H1 (cell line): ENCODE results near the gene PDE1A. TPM values are rescaled to one million over a fixed set of nuclear protein-coding genes. Genes with fewer than 3 reads are reported as not detected.

Source experiments
- CTCF ChIA-PET: fragments of 300-600 bp; sonication (Branson Sonifier 250); formaldehyde crosslinking; loops from one replicate; lab custom pipeline; 2021; ENCODE audit not compliant: partially characterized antibody; lab: Charles Lee
- POLR2A ChIA-PET: fragments of 300-600 bp; sonication (Branson Sonifier 250); formaldehyde crosslinking; loops from one replicate; lab custom pipeline; 2021; ENCODE audit warnings: inconsistent platforms; ENCODE audit not compliant: partially characterized antibody; lab: Charles Lee
- DNase-seq, 2 experiments: peaks; one replicate each; pipeline versions ENCODE4 v3.0.0 to v3.0.0-alpha.2; 2010 to 2022; ENCODE audit warnings: low spot score in 2 of 2, low read depth in 1 of 2, mixed read lengths in 1 of 2
- FAIRE-seq: peaks from 2 replicates; lab custom pipeline; 2011; peaks lifted over from hg19 to GRCh38; lab: Jason Lieb, UNC
- H2AFZ ChIP-seq: 2 replicates; pipeline ENCODE4 v1.8.1; 2012; ENCODE audit warnings: low read length, inconsistent platforms
- H2AK5ac ChIP-seq: 2 replicates; pipeline ENCODE4 v1.6.1; 2013; ENCODE audit warnings: low read depth, low read length
- H2BK120ac ChIP-seq: replicated peaks from 2 replicates; pipeline ENCODE3; 2013; ENCODE audit warnings: low read depth, low read length, inconsistent platforms
- H2BK12ac ChIP-seq: 2 replicates; pipeline ENCODE4 v1.6.1; 2013; ENCODE audit warnings: low read depth, low read length
- H2BK15ac ChIP-seq: 2 replicates; pipeline ENCODE4 v1.6.1; 2013; ENCODE audit warnings: low read length
- H2BK20ac ChIP-seq: 2 replicates; pipeline ENCODE4 v1.6.1; 2013; ENCODE audit warnings: low read length
- H2BK5ac ChIP-seq: 2 replicates; pipeline ENCODE4 v1.6.1; 2013; ENCODE audit warnings: low read depth, low read length
- H3K14ac ChIP-seq: 2 replicates; pipeline ENCODE4 v1.6.1; 2013; ENCODE audit warnings: inconsistent platforms; ENCODE audit not compliant: insufficient read length
- H3K18ac ChIP-seq: 2 replicates; pipeline ENCODE4 v1.6.1; 2013; ENCODE audit warnings: low read length; ENCODE audit errors: extremely low read depth
- H3K23ac ChIP-seq: 2 replicates; pipeline ENCODE4 v1.6.1; 2013; ENCODE audit warnings: inconsistent platforms; ENCODE audit not compliant: insufficient read length
- H3K23me2 ChIP-seq: 2 replicates; pipeline ENCODE4 v1.6.1; 2013; ENCODE audit warnings: low read depth, low read length
- H3K27ac ChIP-seq: 2 replicates; pipeline ENCODE4 v1.6.1; 2011; ENCODE audit warnings: low read depth, low read length, inconsistent platforms
- H3K27me3 ChIP-seq, 4 experiments: replicated peaks in 1 of 4; 1 replicate in 1 of 4; 2 replicates in 3 of 4; pipeline versions ENCODE4 v1.6.1 to v1.8.1; 2011 to 2013; ENCODE audit warnings: low read length in 3 of 4, mild to moderate bottlenecking in 3 of 4, inconsistent platforms in 2 of 4, mixed read lengths in 2 of 4, moderate library complexity in 1 of 4; ENCODE audit not compliant: control insufficient read depth in 3 of 4, insufficient read depth in 3 of 4; ENCODE audit errors: extremely low read depth in 1 of 4
- H3K36me3 ChIP-seq, 4 experiments: 2 replicates each; pipeline versions ENCODE4 v1.6.1 to v1.8.1; 2011 to 2013; ENCODE audit warnings: mild to moderate bottlenecking in 4 of 4, low read length in 3 of 4, moderate library complexity in 2 of 4, control low read depth in 1 of 4, inconsistent platforms in 1 of 4; ENCODE audit not compliant: insufficient read depth in 4 of 4, control insufficient read depth in 2 of 4
- H3K4ac ChIP-seq: replicated peaks from 2 replicates; pipeline ENCODE3; 2013; ENCODE audit warnings: low read length, low read depth, mixed read lengths, inconsistent platforms; ENCODE audit not compliant: insufficient read length
- H3K4me1 ChIP-seq, 4 experiments: replicated peaks in 1 of 4; 1 replicate in 1 of 4; 2 replicates in 3 of 4; pipeline versions ENCODE4 v1.6.1 to v1.8.1; 2011 to 2013; ENCODE audit warnings: low read length in 3 of 4, inconsistent platforms in 2 of 4, mixed read lengths in 1 of 4; ENCODE audit not compliant: insufficient read depth in 4 of 4, control insufficient read depth in 3 of 4
- H3K4me2 ChIP-seq, 2 experiments: 2 replicates each; pipeline versions ENCODE4 v1.6.1 to v1.8.1; 2011 to 2013; ENCODE audit warnings: low read depth in 2 of 2, low read length in 2 of 2, control low read depth in 1 of 2, inconsistent platforms in 1 of 2, mild to moderate bottlenecking in 1 of 2; ENCODE audit not compliant: insufficient read depth in 1 of 2
- H3K4me3 ChIP-seq, 4 experiments: fragments of 200-600, 300-600 bp in 1 of 4; sonication (generic), shearing (Covaris generic), sonication (Bioruptor Twin) in 1 of 4; 2 replicates each; pipeline versions ENCODE4 v1.5.1 to v1.8.1; 2011 to 2016; ENCODE audit warnings: low read length in 4 of 4, low read depth in 3 of 4, control low read depth in 2 of 4, inconsistent platforms in 2 of 4, mild to moderate bottlenecking in 2 of 4, mixed read lengths in 1 of 4, moderate library complexity in 1 of 4; ENCODE audit not compliant: insufficient read depth in 2 of 4; ENCODE audit errors: extremely low read depth in 1 of 4
- H3K56ac ChIP-seq: replicated peaks from 2 replicates; pipeline ENCODE3; 2013; ENCODE audit warnings: low read depth, mild to moderate bottlenecking, mixed read lengths, low read length, inconsistent platforms; ENCODE audit not compliant: insufficient read length
- H3K79me1 ChIP-seq: 2 replicates; pipeline ENCODE4 v1.6.1; 2013; ENCODE audit warnings: low read depth, low read length, control low read depth
- H3K79me2 ChIP-seq, 2 experiments: 2 replicates each; pipeline versions ENCODE4 v1.6.1 to v1.8.1; 2012 to 2013; ENCODE audit warnings: low read length in 2 of 2, mild to moderate bottlenecking in 2 of 2, inconsistent platforms in 1 of 2; ENCODE audit not compliant: insufficient read depth in 2 of 2, control insufficient read depth in 1 of 2
- H3K9ac ChIP-seq, 4 experiments: replicated peaks in 1 of 4; 1 replicate in 1 of 4; 2 replicates in 3 of 4; pipeline versions ENCODE4 v1.6.1 to v1.8.1; 2011 to 2013; ENCODE audit warnings: low read depth in 3 of 4, low read length in 3 of 4, control low read depth in 2 of 4, mild to moderate bottlenecking in 2 of 4, moderate library complexity in 2 of 4, inconsistent platforms in 1 of 4; ENCODE audit errors: extremely low read depth in 1 of 4
- H3K9me3 ChIP-seq, 2 experiments: 2 replicates each; pipeline versions ENCODE4 v1.6.1 to v1.8.1; 2012 to 2013; ENCODE audit warnings: mild to moderate bottlenecking in 2 of 2, moderate library complexity in 2 of 2, control low read depth in 1 of 2, inconsistent platforms in 1 of 2, low read depth in 1 of 2, low read length in 1 of 2, mixed read lengths in 1 of 2; ENCODE audit not compliant: insufficient read depth in 2 of 2
- H4K20me1 ChIP-seq, 2 experiments: replicated peaks in 1 of 2; 2 replicates each; pipeline versions ENCODE3 to v1.8.1; 2011 to 2013; ENCODE audit warnings: inconsistent platforms in 2 of 2, low read length in 2 of 2, mild to moderate bottlenecking in 1 of 2; ENCODE audit not compliant: insufficient read depth in 2 of 2, control insufficient read depth in 1 of 2
- H4K5ac ChIP-seq: 2 replicates; pipeline ENCODE4 v1.6.1; 2013; ENCODE audit warnings: low read length, low read depth, mixed read lengths, inconsistent platforms; ENCODE audit not compliant: insufficient read length
- H4K8ac ChIP-seq: 2 replicates; pipeline ENCODE4 v1.8.0; 2013; ENCODE audit warnings: mild to moderate bottlenecking, moderate library complexity, low read length, inconsistent platforms; ENCODE audit not compliant: insufficient read depth; ENCODE audit errors: extremely low read depth
- H4K91ac ChIP-seq: replicated peaks from 2 replicates; pipeline ENCODE3; 2013; ENCODE audit warnings: low read length, mixed read lengths, inconsistent platforms; ENCODE audit not compliant: insufficient read length
- CBX8 ChIP-seq: fragments of 300-800, 300-1000 bp; sonication (generic); IDR thresholded peaks from 2 replicates; pipeline ENCODE4 v1.7.1; 2016; ENCODE audit warnings: low read depth, low read length, borderline replicate concordance
- CTCF ChIP-seq, 3 experiments: IDR thresholded peaks; 1 replicate in 2 of 3; 2 replicates in 1 of 3; pipeline versions ENCODE4 v1.5.1 to v1.6.1; 2011; ENCODE audit warnings: low read length in 3 of 3, mild to moderate bottlenecking in 3 of 3, inconsistent platforms in 2 of 3, low read depth in 1 of 3, moderate library complexity in 1 of 3; ENCODE audit not compliant: insufficient read depth in 1 of 3; ENCODE audit errors: control extremely low read depth in 1 of 3
- EZH2 ChIP-seq: fragments of 200-600 bp; sonication (generic); IDR thresholded peaks from 2 replicates; pipeline ENCODE4 v1.7.1; 2012; ENCODE audit warnings: low read depth, mild to moderate bottlenecking, moderate library complexity, low read length, inconsistent platforms; ENCODE audit not compliant: severe bottlenecking
- KDM1A ChIP-seq: fragments of 200-600, 300-600 bp; sonication (generic); IDR thresholded peaks from 2 replicates; pipeline ENCODE4 v1.7.1; 2016; ENCODE audit warnings: mild to moderate bottlenecking, low read length, borderline replicate concordance
- SAP30 ChIP-seq: fragments of 300-600 bp; sonication (generic); IDR thresholded peaks from 2 replicates; pipeline ENCODE4 v1.7.1; 2012; ENCODE audit warnings: low read length, moderate library complexity, mild to moderate bottlenecking, inconsistent platforms; ENCODE audit not compliant: insufficient read depth, insufficient replicate concordance
- SIX5 ChIP-seq: IDR thresholded peaks from 2 replicates; pipeline ENCODE4 v1.6.1; 2011; ENCODE audit warnings: mild to moderate bottlenecking, low read depth, low read length
- SUZ12 ChIP-seq: fragments of 200-600 bp; sonication (generic); IDR thresholded peaks from 2 replicates; pipeline ENCODE4 v1.6.1; 2012; ENCODE audit warnings: mild to moderate bottlenecking, inconsistent platforms, low read length, moderate library complexity, mixed read lengths
- TEAD4 ChIP-seq: IDR thresholded peaks from 2 replicates; pipeline ENCODE4 v1.6.1; 2012; ENCODE audit warnings: low read depth, low read length, inconsistent platforms, mixed read lengths
- USF2 ChIP-seq: IDR thresholded peaks from 2 replicates; pipeline ENCODE4 v1.6.1; 2011; ENCODE audit warnings: low read length, improper control_type of control experiment
- WGBS, 2 experiments: shearing (Covaris generic) in 1 of 2; methylation state at CpG; one replicate each; pipeline versions ENCODE4 v1.1.6 to v1.1.7; 2013 to 2015; ENCODE audit warnings: low lambda C conversion rate in 2 of 2, mixed read lengths in 2 of 2, inconsistent platforms in 1 of 2, low coverage in 1 of 2, missing lambda C conversion rate in 1 of 2; ENCODE audit not compliant: insufficient replicate concordance in 2 of 2, insufficient coverage in 1 of 2, insufficient read length in 1 of 2; ENCODE audit errors: extremely low coverage in 1 of 2, missing lambda C conversion rate in 1 of 2; 5-methylcytosine and 5-hydroxymethylcytosine counted together
- polyA plus RNA-seq, 7 experiments: library from polyadenylated mRNA; depleted of rRNA in 3 of 7; stranded (reverse) in 5 of 7; unstranded in 2 of 7; fragments of >200 nt in 5 of 7; fragments of 200-250 nt in 2 of 7; gene quantifications; 1 replicate in 5 of 7; 2 replicates in 1 of 7; 4 replicates in 1 of 7; pipeline versions ENCODE4 v1.2.1 to v1.2.3, GENCODE V29; 2011 to 2013; ENCODE audit warnings: missing spikeins in 2 of 7, mixed read lengths in 2 of 7
- total RNA-seq: library from RNA; stranded (reverse); fragmentation: NEBNext Ultra II Directional; extraction: Animal tissue kit (Norgen Biotek cat#: 25700); gene quantifications from 2 replicates; pipeline ENCODE4 v1.2.1, GENCODE V29; 2021

PDE1A gene
- total and polyA plus RNA-seq, 2 of the 8 experiments (the other 6 are each of a cell fraction or from before 2014, with no cell fraction given), result 0.34 TPM; not detected in 1

- Histone ChIP-seq H3K27ac (no peak overlapping the region), H3K79me2 (no peaks in the 10 kb centered on the region), H3K23me2 (no peaks in the 10 kb centered on the region), H3K9me3 (no peaks in the 10 kb centered on the region), H3K79me1 (no peaks in the 10 kb centered on the region), H3K23ac (no peak overlapping the region), H2BK20ac (no peak overlapping the region), H4K5ac (no peak overlapping the region), H3K9ac (no peak overlapping the region), H3K4me1 (no peaks in the 10 kb centered on the region), H3K4ac (no peak overlapping the region), H2BK15ac (no peak overlapping the region), H3K36me3 (no peaks in the 10 kb centered on the region), H2AFZ (no peak overlapping the region), H3K14ac (no peak overlapping the region), H4K8ac (no peak overlapping the region), H4K91ac (no peak overlapping the region), H3K18ac (no peak overlapping the region), H3K4me2 (no peak overlapping the region), H2BK5ac (no peak overlapping the region), H2BK120ac (no peak overlapping the region), H4K20me1 (no peaks in the 10 kb centered on the region), H3K27me3 (no peaks in the 10 kb centered on the region), H2AK5ac (no peak overlapping the region), H2BK12ac (no peak overlapping the region), H3K56ac (no peak overlapping the region), H3K4me3 (no peak overlapping the region)
- TF ChIP-seq SUZ12 (no peak), EZH2 (no peak), CTCF (IDR thresholded peaks at IDR 0.05; ENCODE audit: control extremely low read depth in 1 of 3, insufficient read depth in 1 of 3, low read depth in 1 of 3, low read length in 3 of 3) (no peak), CBX8 (no peak), KDM1A (no peak), SIX5 (no peak), USF2 (no peak), SAP30 (no peak), TEAD4 (no peak)
- ChIA-PET POLR2A (no interaction called here), CTCF (interaction anchor here (0.8 to 1.9 kb wide), 4 partner anchors 13 to 41 kb away, joined by 3 to 4 read pairs (median 4); no protein-coding TSS in a partner anchor)
- FAIRE-seq, result no peak
- 95% methylated on average over 4 of the region's 4 CpGs; no CpG with 5 or more reads in 1 of the 2 experiments for WGBS, 2 experiments
- DNase-seq, result no peak
Observed at GRCh38 chr2:182226807-182227206, 200.0 kb downstream of the PDE1A start.
